Liver (tissue), 9 donors: ENCODE results near the gene UBQLN3. TPM values are rescaled to one million over a fixed set of nuclear protein-coding genes. Genes with fewer than 3 reads are reported as not detected.

Source experiments
- DNase-seq: peaks from one replicate; pipeline ENCODE4 v3.0.0-alpha.2; 2017; ENCODE audit warnings: low spot score
- H3K27ac ChIP-seq, 2 donors: one replicate each; pipeline ENCODE4 v1.7.0; 2013; ENCODE audit warnings: inconsistent platforms in 2 of 2, low read length in 2 of 2, control low read depth in 1 of 2, low read depth in 1 of 2, mild to moderate bottlenecking in 1 of 2
- H3K27me3 ChIP-seq, 4 donors: one replicate each; pipeline versions ENCODE4 v1.6.1 to v1.7.0; 2013; ENCODE audit warnings: low read length in 3 of 4, inconsistent platforms in 1 of 4, mild to moderate bottlenecking in 1 of 4, moderate library complexity in 1 of 4; ENCODE audit not compliant: control insufficient read depth in 4 of 4, insufficient read depth in 4 of 4
- H3K36me3 ChIP-seq, 4 donors: one replicate each; pipeline versions ENCODE4 v1.6.1 to v1.7.0; 2013; ENCODE audit warnings: low read length in 3 of 4, mild to moderate bottlenecking in 3 of 4, low read depth in 1 of 4, moderate library complexity in 1 of 4; ENCODE audit not compliant: control insufficient read depth in 4 of 4, insufficient read depth in 3 of 4
- H3K4me1 ChIP-seq, 4 donors: one replicate each; pipeline versions ENCODE4 v1.6.1 to v1.7.0; 2013; ENCODE audit warnings: low read length in 3 of 4, mild to moderate bottlenecking in 3 of 4, moderate library complexity in 1 of 4; ENCODE audit not compliant: control insufficient read depth in 4 of 4, insufficient read depth in 4 of 4
- H3K4me3 ChIP-seq, 3 donors: one replicate each; pipeline versions ENCODE4 v1.6.1 to v1.7.0; 2013; ENCODE audit warnings: low read length in 3 of 3, control low read depth in 1 of 3, low read depth in 1 of 3, mild to moderate bottlenecking in 1 of 3
- H3K9ac ChIP-seq, 2 donors: one replicate each; pipeline ENCODE4 v1.7.0; 2013; ENCODE audit warnings: low read length in 2 of 2, mild to moderate bottlenecking in 2 of 2, moderate library complexity in 2 of 2, control low read depth in 1 of 2, low read depth in 1 of 2
- H3K9me3 ChIP-seq, 4 donors: one replicate each; pipeline versions ENCODE4 v1.6.1 to v1.7.0; 2013; ENCODE audit warnings: low read length in 3 of 4; ENCODE audit not compliant: control insufficient read depth in 4 of 4
- EGR1 ChIP-seq, 2 donors: IDR thresholded peaks; 2 replicates each; pipeline ENCODE4 v1.6.1; 2016 to 2018; ENCODE audit warnings: antibody characterized with exemption in 2 of 2, low read depth in 2 of 2
- GABPA ChIP-seq, 2 donors: IDR thresholded peaks in 1 of 2; conservative IDR thresholded peaks in 1 of 2; 2 replicates each; pipeline ENCODE4 v1.6.1; 2016; ENCODE audit warnings: antibody characterized with exemption in 2 of 2, mild to moderate bottlenecking in 1 of 2, moderate library complexity in 1 of 2
- HNF4A ChIP-seq, 2 donors: conservative IDR thresholded peaks; 2 replicates each; pipeline ENCODE4 v1.6.1; 2016; ENCODE audit warnings: antibody characterized with exemption in 2 of 2, mild to moderate bottlenecking in 2 of 2
- JUND ChIP-seq, 2 donors: IDR thresholded peaks; 2 replicates each; pipeline ENCODE4 v1.6.1; 2016; ENCODE audit warnings: antibody characterized with exemption in 2 of 2
- NR2F2 ChIP-seq: IDR thresholded peaks from 2 replicates; pipeline ENCODE4 v1.6.1; 2016; ENCODE audit warnings: antibody characterized with exemption
- RAD21 ChIP-seq, 2 donors: IDR thresholded peaks; 2 replicates each; pipeline ENCODE4 v1.6.1; 2016; ENCODE audit warnings: antibody characterized with exemption in 2 of 2, mild to moderate bottlenecking in 2 of 2
- RXRA ChIP-seq, 2 donors: IDR thresholded peaks; 2 replicates each; pipeline ENCODE4 v1.6.1; 2017 to 2018; ENCODE audit warnings: antibody characterized with exemption in 2 of 2, mild to moderate bottlenecking in 1 of 2
- SP1 ChIP-seq: IDR thresholded peaks from 2 replicates; pipeline ENCODE4 v1.6.1; 2018; ENCODE audit warnings: antibody characterized with exemption, mild to moderate bottlenecking
- TAF1 ChIP-seq: conservative IDR thresholded peaks from 2 replicates; pipeline ENCODE4 v1.6.1; 2016; ENCODE audit warnings: antibody characterized with exemption, mild to moderate bottlenecking
- YY1 ChIP-seq: IDR thresholded peaks from 2 replicates; pipeline ENCODE4 v1.6.1; 2016; ENCODE audit warnings: antibody characterized with exemption, mild to moderate bottlenecking
- WGBS: extraction: QIAGEN DNeasy Blood & Tissue Kit; methylation state at CpG from one replicate; pipeline ENCODE4 v1.1.7; 2013; 5-methylcytosine and 5-hydroxymethylcytosine counted together
- polyA plus RNA-seq, 2 donors: library from polyadenylated mRNA; stranded (reverse) in 1 of 2; unstranded in 1 of 2; fragments of 200-250 nt in 1 of 2; fragments of >200 nt in 1 of 2; fragmentation: Nextera tagmentation in 1 of 2; extraction: Ambion mirVana in 1 of 2; gene quantifications; one replicate each; pipeline versions ENCODE4 v1.2.1 to v1.2.3, GENCODE V29; 2013 to 2015
- total RNA-seq, 2 donors: library from RNA; depleted of rRNA; stranded (reverse); fragments of >200 nt; gene quantifications; one replicate each; pipeline ENCODE4 v1.2.3, GENCODE V29; 2014
- TF ChIP-seq, protein P1 (sequence below): IDR thresholded peaks from 2 replicates; pipeline ENCODE4 v1.6.1; 2016; ENCODE audit warnings: antibody characterized with exemption
- TF ChIP-seq, protein P2 (sequence below): IDR thresholded peaks from 2 replicates; pipeline ENCODE4 v1.6.1; 2016; ENCODE audit warnings: antibody characterized with exemption, mild to moderate bottlenecking
- TF ChIP-seq, protein P3 (sequence below): fragments of 150-350 bp; IDR thresholded peaks from 2 replicates; pipeline ENCODE4 v1.5.1; 2017; ENCODE audit warnings: improper control_type of control experiment, low read depth, low read length; ENCODE audit not compliant: missing input control
- TF ChIP-seq, protein P4 (sequence below): IDR thresholded peaks from 2 replicates; pipeline ENCODE4 v1.6.1; 2016; ENCODE audit warnings: antibody characterized with exemption
- TF ChIP-seq, protein P5 (sequence below): IDR thresholded peaks from 2 replicates; pipeline ENCODE4 v1.6.1; 2016; ENCODE audit warnings: antibody characterized with exemption
- donor health status: healthy.
- donor health status: healthy.
- donor health status: healthy.
- donor health status: healthy.
- donor health status: healthy.

Gene UBQLN3
- total and polyA plus RNA-seq, 4 donors: 0.09 to 0.33 TPM; not detected in 2

DNA sequence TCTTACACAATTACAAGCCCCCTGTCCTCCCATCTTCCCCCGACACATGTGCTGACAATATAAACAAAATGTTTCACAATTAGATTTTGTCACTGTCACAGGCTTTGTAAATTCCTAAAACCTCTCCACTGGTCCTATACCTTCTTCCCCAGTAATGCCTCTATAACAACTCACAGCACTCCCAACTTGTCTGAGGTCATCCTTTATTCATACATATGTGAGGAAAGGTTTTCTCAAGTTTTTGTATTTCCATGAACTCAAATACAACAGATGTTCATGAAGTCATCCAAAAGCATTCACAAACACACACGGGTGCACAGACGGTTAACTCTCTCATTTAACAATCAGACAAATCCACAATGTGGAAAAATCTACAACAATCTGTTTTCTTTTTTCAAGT, 36.7 kb upstream of the UBQLN3 start:
- H3K27ac ChIP-seq: no peak overlapping the region
- TF ChIP-seq, protein P1, sequence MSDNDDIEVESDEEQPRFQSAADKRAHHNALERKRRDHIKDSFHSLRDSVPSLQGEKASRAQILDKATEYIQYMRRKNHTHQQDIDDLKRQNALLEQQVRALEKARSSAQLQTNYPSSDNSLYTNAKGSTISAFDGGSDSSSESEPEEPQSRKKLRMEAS: no peak
- no peak for TF ChIP-seq RAD21 (IDR thresholded peaks at IDR 0.05)
- no peak for TF ChIP-seq EGR1 (IDR thresholded peaks at IDR 0.05; ENCODE audit: low read depth in 2 of 2)
- TF ChIP-seq, protein P2, sequence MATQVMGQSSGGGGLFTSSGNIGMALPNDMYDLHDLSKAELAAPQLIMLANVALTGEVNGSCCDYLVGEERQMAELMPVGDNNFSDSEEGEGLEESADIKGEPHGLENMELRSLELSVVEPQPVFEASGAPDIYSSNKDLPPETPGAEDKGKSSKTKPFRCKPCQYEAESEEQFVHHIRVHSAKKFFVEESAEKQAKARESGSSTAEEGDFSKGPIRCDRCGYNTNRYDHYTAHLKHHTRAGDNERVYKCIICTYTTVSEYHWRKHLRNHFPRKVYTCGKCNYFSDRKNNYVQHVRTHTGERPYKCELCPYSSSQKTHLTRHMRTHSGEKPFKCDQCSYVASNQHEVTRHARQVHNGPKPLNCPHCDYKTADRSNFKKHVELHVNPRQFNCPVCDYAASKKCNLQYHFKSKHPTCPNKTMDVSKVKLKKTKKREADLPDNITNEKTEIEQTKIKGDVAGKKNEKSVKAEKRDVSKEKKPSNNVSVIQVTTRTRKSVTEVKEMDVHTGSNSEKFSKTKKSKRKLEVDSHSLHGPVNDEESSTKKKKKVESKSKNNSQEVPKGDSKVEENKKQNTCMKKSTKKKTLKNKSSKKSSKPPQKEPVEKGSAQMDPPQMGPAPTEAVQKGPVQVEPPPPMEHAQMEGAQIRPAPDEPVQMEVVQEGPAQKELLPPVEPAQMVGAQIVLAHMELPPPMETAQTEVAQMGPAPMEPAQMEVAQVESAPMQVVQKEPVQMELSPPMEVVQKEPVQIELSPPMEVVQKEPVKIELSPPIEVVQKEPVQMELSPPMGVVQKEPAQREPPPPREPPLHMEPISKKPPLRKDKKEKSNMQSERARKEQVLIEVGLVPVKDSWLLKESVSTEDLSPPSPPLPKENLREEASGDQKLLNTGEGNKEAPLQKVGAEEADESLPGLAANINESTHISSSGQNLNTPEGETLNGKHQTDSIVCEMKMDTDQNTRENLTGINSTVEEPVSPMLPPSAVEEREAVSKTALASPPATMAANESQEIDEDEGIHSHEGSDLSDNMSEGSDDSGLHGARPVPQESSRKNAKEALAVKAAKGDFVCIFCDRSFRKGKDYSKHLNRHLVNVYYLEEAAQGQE: no peak
- TF ChIP-seq, protein P3, sequence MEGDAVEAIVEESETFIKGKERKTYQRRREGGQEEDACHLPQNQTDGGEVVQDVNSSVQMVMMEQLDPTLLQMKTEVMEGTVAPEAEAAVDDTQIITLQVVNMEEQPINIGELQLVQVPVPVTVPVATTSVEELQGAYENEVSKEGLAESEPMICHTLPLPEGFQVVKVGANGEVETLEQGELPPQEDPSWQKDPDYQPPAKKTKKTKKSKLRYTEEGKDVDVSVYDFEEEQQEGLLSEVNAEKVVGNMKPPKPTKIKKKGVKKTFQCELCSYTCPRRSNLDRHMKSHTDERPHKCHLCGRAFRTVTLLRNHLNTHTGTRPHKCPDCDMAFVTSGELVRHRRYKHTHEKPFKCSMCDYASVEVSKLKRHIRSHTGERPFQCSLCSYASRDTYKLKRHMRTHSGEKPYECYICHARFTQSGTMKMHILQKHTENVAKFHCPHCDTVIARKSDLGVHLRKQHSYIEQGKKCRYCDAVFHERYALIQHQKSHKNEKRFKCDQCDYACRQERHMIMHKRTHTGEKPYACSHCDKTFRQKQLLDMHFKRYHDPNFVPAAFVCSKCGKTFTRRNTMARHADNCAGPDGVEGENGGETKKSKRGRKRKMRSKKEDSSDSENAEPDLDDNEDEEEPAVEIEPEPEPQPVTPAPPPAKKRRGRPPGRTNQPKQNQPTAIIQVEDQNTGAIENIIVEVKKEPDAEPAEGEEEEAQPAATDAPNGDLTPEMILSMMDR: no peak
- TF ChIP-seq, protein P4, sequence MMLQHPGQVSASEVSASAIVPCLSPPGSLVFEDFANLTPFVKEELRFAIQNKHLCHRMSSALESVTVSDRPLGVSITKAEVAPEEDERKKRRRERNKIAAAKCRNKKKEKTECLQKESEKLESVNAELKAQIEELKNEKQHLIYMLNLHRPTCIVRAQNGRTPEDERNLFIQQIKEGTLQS: no peak
- no peak for TF ChIP-seq RXRA (IDR thresholded peaks at IDR 0.05)
- TF ChIP-seq GABPA (IDR thresholded peaks at IDR 0.05 in 1 of 2, conservative IDR thresholded peaks at IDR 0.05 in 1 of 2): no peak
- no peak for TF ChIP-seq YY1
- no peak for TF ChIP-seq HNF4A (conservative IDR thresholded peaks at IDR 0.05)
- TF ChIP-seq, protein P5, sequence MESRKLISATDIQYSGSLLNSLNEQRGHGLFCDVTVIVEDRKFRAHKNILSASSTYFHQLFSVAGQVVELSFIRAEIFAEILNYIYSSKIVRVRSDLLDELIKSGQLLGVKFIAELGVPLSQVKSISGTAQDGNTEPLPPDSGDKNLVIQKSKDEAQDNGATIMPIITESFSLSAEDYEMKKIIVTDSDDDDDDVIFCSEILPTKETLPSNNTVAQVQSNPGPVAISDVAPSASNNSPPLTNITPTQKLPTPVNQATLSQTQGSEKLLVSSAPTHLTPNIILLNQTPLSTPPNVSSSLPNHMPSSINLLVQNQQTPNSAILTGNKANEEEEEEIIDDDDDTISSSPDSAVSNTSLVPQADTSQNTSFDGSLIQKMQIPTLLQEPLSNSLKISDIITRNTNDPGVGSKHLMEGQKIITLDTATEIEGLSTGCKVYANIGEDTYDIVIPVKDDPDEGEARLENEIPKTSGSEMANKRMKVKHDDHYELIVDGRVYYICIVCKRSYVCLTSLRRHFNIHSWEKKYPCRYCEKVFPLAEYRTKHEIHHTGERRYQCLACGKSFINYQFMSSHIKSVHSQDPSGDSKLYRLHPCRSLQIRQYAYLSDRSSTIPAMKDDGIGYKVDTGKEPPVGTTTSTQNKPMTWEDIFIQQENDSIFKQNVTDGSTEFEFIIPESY: no peak
- no peak for TF ChIP-seq TAF1
- TF ChIP-seq JUND (IDR thresholded peaks at IDR 0.05): no peak
- TF ChIP-seq NR2F2: no peak

DNA sequence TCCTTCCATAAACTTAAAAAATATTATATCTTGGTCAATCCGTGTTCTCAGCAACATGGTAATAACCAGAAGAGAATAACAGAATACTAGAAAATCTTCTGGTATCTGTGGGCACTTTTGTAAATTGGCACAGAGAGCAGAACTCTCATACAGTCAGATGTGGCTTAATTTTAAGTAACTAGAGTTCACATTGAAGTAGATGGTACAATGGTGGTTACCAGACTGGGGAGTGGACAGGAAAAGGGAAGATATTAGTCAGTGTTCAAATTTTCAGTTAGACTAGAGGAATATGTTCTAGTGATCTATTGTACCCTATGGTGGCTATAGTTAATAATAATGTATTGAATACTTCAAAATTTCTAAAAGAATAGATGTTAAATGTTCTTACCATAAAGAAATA, 31.7 kb upstream of the UBQLN3 start:
- Histone ChIP-seq H3K9me3 (no peaks in the 10 kb centered on the region), H3K27ac (no peak overlapping the region), H3K4me3 (no peak overlapping the region), H3K27me3 (no peaks in the 10 kb centered on the region), H3K4me1 (no peaks in the 10 kb centered on the region), H3K9ac (no peak overlapping the region), H3K36me3 (no peaks in the 10 kb centered on the region)
- DNase-seq: no peak
- WGBS: 30% methylated on average over 1 of the region's 1 CpG
- TF ChIP-seq, protein P5: no peak
- TF ChIP-seq SP1: no peak
- TF ChIP-seq, protein P1: no peak
- no peak for TF ChIP-seq RXRA (IDR thresholded peaks at IDR 0.05)
- no peak for TF ChIP-seq YY1
- no peak for TF ChIP-seq HNF4A (conservative IDR thresholded peaks at IDR 0.05)
- TF ChIP-seq, protein P3: no peak
- TF ChIP-seq RAD21 (IDR thresholded peaks at IDR 0.05): no peak
- TF ChIP-seq NR2F2: no peak
- TF ChIP-seq TAF1: no peak

More for the DNA sequence above, 36.7 kb upstream of the UBQLN3 start:
- Histone ChIP-seq H3K27me3 (no peaks in the 10 kb centered on the region), H3K9me3 (no peaks in the 10 kb centered on the region), H3K4me3 (no peak overlapping the region), H3K9ac (no peak overlapping the region), H3K36me3 (no peaks in the 10 kb centered on the region), H3K4me1 (no peaks in the 10 kb centered on the region)
- no peak for DNase-seq
- 93% methylated on average over 3 of the region's 3 CpGs for WGBS
